NCI-H345 treated with DMSO at 0.1 percent for 48 hours (cell line): ENCODE data around the gene PTPA.
"Not testable (repeated sequence)": the region's sequence is repeated elsewhere in the genome, so short reads cannot be mapped to it uniquely, and the experiment has no call there.

Experiments
- DNase-seq: peaks from one replicate; lab custom pipeline; 2025; ENCODE audit not compliant: unreplicated experiment; lab: John Stamatoyannopoulos, UW

PTPA gene

GRCh38 chr9:129197045-129197444, 85.8 kb downstream of the PTPA start:
- not testable (repeated sequence) for DNase-seq

DNA sequence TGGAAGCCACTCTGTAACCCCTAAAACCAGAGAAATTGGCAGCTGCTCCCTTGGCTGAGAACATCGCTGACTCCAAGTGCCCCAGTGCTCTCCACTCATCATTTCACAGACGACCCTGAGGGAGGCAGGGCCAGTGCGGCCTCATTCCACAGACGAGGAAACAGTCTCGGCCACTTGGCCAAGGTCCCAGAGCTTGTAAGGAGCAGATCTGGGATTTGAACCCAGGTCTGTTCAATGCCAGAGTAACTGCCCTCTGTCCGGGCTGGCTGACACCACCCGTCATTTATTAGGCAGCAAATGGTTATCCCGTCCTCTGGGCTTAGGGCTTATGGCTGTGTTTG, 86.7 kb downstream of the PTPA start:
- no peak for DNase-seq
